Measurements from ENCODE around the gene MIER3. TPM values are rescaled to one million over a fixed set of nuclear protein-coding genes. Genes with fewer than 3 reads are reported as not detected.

Gene MIER3
- total and polyA plus RNA-seq, 8 donors: 3.9 to 30.8 (median 8.9) TPM

GRCh38 chr5:56873056-56873455 lies 78.9 kb downstream of the MIER3 start:
- 59 to 77% (median 69%) methylated on average over 3 of the region's 3 CpGs for WGBS, 5 donors
- H3K27ac ChIP-seq: no peak overlapping the region
- intact Hi-C loops (cut with DNase I; ENCODE audit: low total_unique reads): no loop called here

GRCh38 chr5:56871777-56872176 lies 80.1 kb downstream of the MIER3 start:
- intact Hi-C loops (cut with DNase I; ENCODE audit: low total_unique reads): no loop called here
- WGBS, 5 donors: 79 to 93% (median 88%) methylated on average over 2 of the region's 2 CpGs
- DNase-seq: no peak
- Histone ChIP-seq H3K9me3 (no peaks in the 10 kb centered on the region), H3K4me3 (no peak overlapping the region), H3K27ac (no peak overlapping the region), H3K4me1 (no peaks in the 10 kb centered on the region), H3K36me3 (peaks cover 17 to 85% (median 69%) of the 10 kb centered on the region in 4 donors), H3K27me3 (no peaks in the 10 kb centered on the region)
- TF ChIP-seq CTCF (IDR thresholded peaks at IDR 0.05) (no peak), EP300 (IDR thresholded peaks at IDR 0.05) (no peak), POLR2AphosphoS5 (IDR thresholded peaks at IDR 0.05) (no peak), POLR2A (IDR thresholded peaks at IDR 0.05) (no peak)

More at GRCh38 chr5:56873056-56873455, 78.9 kb downstream of the MIER3 start:
- H3K36me3 ChIP-seq: peaks cover 24 to 86% (median 78%) of the 10 kb centered on the region in 4 donors
- H3K9me3 ChIP-seq: no peaks in the 10 kb centered on the region
- TF ChIP-seq CTCF (IDR thresholded peaks at IDR 0.05) (no peak), EP300 (IDR thresholded peaks at IDR 0.05) (no peak), POLR2A (IDR thresholded peaks at IDR 0.05) (no peak), POLR2AphosphoS5 (IDR thresholded peaks at IDR 0.05) (no peak)
- H3K27me3 ChIP-seq: no peaks in the 10 kb centered on the region
- no peak for DNase-seq
- no peaks in the 10 kb centered on the region for H3K4me1 ChIP-seq
- H3K4me3 ChIP-seq: no peak overlapping the region

Other genes with a start within 250 kb of the MIER3 start
- gene MAP3K1, start 136.6 kb downstream of the MIER3 start, total RNA-seq: 10 to 100 TPM in 3 of 5 donors, 1 to 10 TPM in 2; 6.1 to 30.7 (median 15.4) TPM
- 1 to 10 TPM; 3.8 to 6.5 (median 4.4) TPM for gene MAP3K1, start 136.6 kb downstream of the MIER3 start, polyA plus RNA-seq
- 10 to 100 TPM in 1 of 5 donors, 1 to 10 TPM in 3, not detected in 1; 1.0 to 46.7 (median 9.4) TPM for gene SETD9, start 42.5 kb downstream of the MIER3 start, total RNA-seq
- gene SETD9, start 42.5 kb downstream of the MIER3 start, polyA plus RNA-seq: 10 to 100 TPM in 2 of 3 donors, 1 to 10 TPM in 1; 8.2 to 11.1 (median 10.5) TPM
- 100 to 1,000 TPM in 1 of 5 donors, 10 to 100 TPM in 4; 35.0 to 155 (median 75.4) TPM for gene GPBP1, start 221.9 kb upstream of the MIER3 start, total RNA-seq
- gene GPBP1, start 221.9 kb upstream of the MIER3 start, polyA plus RNA-seq: 10 to 100 TPM; 29.8 to 48.9 (median 44.0) TPM